GM18505 (cell line): ENCODE results near the gene VIM.
"Not testable (repeated sequence)": the region's sequence is repeated elsewhere in the genome, so short reads cannot be mapped to it uniquely, and the experiment has no call there.

ENCODE experiments used
- ATAC-seq: cut with Tn5 transposase; IDR thresholded peaks from one replicate; pipeline ENCODE4 v1.9.1; 2021; ENCODE audit not compliant: unreplicated experiment
- POLR2A ChIP-seq: IDR thresholded peaks from 4 replicates; pipeline ENCODE4 v1.6.1; 2011; ENCODE audit warnings: borderline replicate concordance; ENCODE audit not compliant: insufficient read depth, insufficient read length; ENCODE audit errors: extremely low read depth

Gene VIM

DNA sequence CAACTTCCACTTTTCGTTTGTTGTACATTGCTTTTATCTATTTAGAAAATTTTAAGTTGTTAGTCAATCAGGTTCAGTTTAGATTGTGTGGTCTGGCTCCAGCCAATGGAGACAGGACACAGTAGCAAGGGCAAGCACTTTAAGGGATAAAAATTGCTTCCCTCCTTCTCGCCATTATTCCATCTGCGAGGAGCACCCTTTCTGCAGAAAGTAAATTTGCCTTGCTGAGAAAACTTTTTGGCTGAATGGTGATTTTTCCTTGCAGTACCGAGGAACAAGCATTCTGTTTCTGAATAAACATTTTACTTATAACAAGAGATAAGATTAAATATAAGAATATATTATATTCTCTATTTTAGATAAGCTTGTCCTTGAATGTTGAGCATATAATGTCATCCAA is 34.5 kb downstream of the VIM start:
- ATAC-seq = no peak
- no peak for TF ChIP-seq POLR2A

DNA sequence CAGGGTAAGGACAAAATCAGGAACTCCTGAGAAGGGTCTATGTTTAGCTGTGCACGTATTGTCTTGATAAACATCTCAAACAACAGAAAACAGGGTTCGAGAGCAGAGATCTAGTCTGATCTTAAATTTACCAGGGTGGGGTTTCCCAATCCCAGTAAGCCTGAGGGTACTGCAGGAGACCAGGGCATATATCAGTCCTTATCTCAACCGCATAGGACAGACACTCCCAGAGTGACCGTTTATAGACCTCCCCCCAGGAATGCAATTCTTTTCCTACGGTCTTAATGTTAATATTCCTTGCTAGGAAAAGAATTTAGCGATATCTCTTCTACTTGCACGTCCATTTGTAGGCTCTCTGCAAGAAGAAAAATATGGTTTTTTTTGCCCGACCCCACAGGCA is 35.5 kb downstream of the VIM start:
- no peak for ATAC-seq
- no peak for TF ChIP-seq POLR2A

DNA sequence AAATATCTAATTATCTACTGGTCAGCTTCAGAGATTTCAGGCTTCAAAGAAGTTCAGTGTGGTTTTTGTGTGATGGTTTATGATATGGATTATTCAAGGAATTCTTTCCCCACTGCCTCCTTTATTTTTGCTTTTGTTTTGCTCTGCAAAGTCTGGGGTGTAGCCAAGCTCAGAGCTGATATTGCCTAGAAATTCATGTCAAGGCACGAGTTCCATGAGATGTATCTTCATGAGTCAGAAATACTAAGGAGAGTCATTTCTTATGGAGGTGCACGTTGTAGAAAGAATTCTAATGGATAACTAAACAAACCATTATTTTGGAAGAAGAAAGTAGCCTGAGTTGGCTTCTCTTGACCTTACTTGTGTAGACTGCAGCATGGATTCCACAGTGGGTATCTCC is 37.4 kb downstream of the VIM start:
- no peak for ATAC-seq
- TF ChIP-seq POLR2A = no peak

DNA sequence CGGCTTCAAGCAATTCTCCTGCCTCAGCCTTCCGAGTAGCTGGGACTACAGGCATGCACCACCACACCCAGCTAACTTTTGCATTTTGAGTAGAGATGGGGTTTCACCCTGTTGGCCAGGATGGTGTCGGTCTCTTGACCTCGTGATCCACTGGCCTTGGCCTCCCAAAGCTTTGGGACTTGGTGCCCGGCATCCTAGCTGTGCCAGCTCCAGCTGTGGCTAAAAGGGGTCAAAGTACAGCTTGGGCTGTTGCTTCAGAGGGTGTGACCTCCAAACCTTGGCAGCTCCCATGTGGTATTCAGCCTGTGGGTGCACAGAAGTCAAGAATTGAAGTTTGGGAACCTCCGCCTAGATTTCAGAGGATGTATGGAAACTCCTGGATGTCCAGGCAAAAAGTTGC is 38.5 kb downstream of the VIM start:
- ATAC-seq = not testable (repeated sequence)

DNA sequence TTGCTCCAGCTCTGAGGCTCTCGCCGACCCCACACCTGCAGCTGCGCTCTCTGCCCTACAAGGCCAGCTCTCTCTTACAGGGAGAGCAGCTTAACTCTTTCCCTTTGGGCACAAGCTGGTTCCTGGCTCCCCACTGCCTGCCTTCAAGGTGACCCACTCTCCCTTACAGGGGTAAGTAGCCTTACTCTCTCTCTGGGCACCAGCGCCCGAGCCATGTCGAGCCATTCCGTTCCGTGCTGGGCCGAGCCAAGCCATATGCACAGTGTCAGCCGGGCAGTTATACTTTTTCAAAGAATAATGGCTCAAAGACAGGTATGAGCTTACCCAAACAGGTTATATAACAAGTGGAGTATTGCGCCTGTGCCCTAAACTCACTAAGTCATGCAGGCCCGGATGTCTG is 44.6 kb downstream of the VIM start:
- no peak for ATAC-seq
- TF ChIP-seq POLR2A = no peak

DNA sequence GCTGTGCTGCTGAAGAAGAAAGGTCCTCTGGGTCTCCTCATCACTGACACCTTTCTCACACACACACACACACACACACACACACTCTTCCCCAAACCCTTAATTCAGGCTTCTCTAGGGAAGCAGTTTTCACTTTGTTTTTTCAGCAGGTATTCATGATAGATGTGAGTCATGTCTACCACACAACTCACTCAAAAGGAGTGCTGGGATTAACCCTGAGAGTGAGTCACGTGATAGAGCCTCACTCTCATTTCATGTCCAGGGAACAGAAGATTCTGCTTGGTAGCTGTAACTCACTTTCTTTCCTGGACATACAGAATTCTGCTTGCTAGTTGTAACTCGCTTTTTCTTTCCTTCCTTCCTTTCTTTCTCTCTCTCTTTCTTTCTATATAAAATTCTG is 45.4 kb downstream of the VIM start:
- no peak for ATAC-seq
- TF ChIP-seq POLR2A = no peak

DNA sequence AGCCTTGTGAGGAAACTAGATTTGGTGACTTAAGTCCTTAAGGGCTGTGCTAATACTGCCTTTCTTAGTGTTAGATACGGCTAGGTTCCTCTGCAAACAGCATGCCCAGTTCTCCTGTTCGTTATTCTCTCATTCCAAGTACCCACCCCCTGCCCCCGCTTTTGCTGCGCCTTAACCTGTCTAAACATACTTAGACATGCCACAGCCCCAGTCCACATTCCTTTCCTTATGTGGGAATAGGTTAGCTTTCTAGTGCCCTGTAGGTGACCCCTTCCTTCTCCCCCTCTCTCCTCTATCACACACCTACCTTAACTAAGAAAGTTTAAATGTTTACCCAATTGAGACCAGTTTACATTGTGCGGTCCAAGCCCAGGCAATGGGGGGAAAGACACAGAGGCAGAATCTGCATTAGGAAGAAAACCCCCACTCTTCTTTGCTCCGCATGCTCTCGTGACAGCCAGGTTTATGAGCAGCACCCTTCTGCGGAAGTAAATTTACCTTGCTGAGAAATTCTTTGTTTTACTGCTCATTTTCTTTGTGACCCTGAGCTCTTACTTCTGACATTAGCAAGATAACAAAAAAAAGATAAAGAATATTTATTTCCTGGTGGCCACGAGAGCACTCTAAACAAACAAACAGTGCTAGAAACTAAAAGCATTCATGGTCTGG is 48.8 kb downstream of the VIM start:
- no peak for TF ChIP-seq POLR2A
- ATAC-seq = no peak

DNA sequence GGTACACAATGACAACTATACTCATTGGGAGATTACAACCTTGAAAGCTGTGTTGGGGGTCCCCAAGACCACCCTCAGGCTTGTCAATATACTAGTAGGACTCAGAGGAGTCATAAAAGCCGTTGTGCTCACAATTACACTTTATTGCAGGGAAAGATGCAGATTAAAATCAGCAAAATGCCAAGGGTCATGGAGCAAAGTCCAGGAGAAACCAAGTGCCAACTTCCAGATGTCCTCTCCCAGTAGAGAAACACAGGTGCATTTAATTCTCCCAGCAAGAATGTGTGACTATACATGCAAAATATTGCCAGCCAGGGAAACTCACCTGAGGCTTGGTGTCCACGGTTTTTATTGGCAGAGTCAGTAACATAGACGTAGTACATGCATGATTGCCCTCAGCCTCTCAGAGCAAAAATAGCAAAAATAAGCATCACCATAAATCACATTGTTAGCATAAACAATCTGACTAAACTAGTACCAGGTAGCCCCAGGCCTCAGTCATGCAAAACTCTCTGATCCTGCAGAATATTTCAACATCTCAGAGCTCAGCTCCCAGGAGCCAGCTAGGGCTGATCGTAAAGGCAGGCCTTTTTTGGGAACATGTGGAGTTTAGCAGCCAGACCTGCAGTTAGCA is 50.7 kb downstream of the VIM start:
- ATAC-seq = no peak
- no peak for TF ChIP-seq POLR2A

DNA sequence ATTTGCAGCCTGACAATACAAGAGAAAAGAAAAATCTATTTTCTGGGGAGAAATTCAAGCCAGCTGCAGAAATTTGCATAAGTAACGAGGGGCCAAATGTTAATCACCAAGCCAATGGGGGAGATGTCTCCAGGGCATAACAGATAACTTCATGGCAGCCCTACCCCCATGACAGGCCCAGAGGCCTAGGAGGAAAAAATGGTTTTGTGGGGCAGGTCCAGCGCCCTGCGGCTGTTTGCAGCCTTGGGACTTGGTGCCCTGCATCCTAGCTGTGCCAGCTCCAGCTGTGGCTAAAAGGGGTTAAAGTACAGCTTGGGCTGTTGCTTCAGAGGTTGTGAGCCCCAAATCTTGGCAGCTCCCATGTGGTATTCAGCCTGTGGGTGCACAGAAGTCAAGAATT is 54.3 kb downstream of the VIM start:
- no peak for ATAC-seq
- no peak for TF ChIP-seq POLR2A

DNA sequence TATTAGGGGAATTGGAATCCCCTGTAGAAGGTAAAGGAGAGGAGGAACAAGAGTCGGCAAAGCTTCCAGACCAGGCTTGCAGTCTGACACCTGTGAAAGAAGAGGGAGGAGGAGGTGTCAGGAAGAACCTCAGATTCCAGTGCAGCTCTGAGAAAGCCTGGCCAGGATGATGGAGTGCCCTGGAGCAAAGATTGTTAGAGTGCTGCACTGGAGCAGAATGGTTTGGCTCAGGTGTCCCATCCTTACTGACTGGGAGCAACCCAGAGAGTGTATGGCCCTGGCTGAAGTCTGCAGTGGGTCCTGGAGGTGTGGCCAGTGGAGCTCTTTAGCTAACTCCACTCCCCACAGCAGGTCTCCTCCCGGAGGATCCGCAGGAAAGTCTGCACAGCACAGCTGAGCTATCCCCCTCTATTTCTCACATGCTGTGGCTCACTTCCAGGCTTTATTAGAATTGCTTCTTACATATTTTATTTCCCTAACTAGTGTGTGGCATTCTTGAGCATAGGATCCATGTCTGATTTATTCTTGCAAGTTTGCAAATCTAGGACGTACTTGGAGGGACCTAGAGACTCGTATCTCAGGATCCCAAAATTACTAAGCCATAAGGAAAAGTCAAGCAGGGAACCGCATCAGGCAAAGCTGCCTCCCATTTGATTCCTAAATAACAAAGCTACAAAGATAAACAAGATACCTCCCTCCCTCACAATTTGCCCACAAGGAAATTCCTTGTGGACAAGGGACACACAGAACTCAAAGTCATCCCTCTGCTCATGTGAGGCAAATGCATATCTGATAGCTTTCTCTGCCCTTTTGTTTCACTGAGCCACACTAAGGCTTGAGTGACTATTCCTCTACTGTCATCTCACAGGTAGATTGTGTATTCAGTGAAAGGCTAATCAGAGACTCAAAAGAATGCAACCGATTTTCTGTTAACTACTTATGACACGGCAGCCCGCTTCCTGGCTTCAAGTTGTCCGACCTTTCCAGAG is 58.8 kb downstream of the VIM start:
- no peak for TF ChIP-seq POLR2A
- no peak for ATAC-seq
